Smooth muscle cell of the brain vasculature (primary cell): Measurements from ENCODE around the gene CDK11B.
"Not testable (repeated sequence)": the region's sequence is repeated elsewhere in the genome, so short reads cannot be mapped to it uniquely, and the experiment has no call there.

Source experiments
- DNase-seq: peaks from one replicate; pipeline ENCODE4 v3.0.0-alpha.2; 2012; ENCODE audit warnings: low read depth, low spot score

CDK11B gene

DNA sequence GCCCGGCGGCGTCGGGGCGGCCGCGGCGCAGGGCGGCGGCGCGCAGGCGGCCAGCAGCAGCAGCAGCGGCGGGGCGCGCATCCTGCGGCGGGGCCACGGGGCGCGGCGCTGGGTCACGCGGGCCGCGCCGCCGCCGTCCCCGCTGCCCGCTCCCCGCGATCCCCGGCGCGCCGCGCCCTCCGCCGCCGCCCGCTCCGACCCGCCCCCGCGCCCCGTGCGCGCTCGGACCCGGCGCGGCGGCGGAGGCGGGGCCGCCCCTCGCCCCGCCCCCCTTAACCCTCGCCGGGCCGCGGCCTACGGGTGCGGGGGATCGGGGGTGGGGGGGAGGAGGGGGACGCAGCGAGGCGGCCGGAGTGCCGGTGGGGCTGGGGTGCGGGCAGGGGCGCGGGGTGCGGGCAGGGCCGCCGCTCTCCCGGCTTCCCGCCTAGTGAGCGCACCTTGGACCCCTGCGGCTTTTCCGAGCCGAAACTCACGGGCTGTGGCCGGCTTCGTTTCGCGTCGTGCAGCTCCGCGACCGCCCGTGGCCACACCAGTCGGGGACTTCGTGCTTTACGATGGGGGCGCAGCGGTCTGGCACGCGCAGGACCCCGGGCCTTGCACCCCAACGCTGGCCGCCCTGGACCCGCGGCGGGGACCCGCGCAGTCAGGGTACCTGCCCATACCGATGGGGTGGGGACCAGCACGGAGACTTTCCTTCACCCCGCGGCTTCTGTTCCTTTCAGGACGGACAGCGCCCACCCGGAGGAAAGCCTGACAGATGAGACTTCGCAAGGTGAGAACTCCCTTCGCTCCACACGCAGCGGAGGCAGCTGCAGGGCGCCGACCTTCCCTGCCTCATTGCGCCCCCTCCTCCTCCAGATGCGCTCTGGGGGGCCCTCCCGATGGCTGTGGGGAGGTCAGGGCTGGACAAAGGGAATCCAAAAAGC lies 58.6 kb downstream of the CDK11B start, which contains the start of gene FNDC10:
Gene FNDC10, minus strand, starts transcription at position 201 of the 926 bp plus-strand sequence. Its CDS starts 120 bp downstream, at position 81.
- no peak for DNase-seq

- no peak for DNase-seq
These were observed 59.5 kb downstream of the CDK11B start for GRCh38 chr1:1599030-1599934.

DNA sequence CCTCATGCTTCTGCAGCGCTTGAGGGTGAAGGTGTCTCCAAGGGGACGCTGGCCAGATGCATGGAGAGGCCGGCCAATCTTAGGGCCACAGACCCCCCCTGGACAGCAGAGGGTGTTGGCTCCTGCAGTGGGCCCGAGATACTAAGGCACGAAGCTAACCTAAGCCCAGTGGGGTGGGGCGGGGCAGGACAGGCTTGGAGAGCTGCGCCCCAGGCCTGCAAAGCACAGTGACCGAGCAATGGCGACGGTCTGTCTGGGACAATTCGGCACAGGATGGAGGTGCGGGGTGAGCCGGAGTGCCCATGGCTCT lies 60.1 kb downstream of the CDK11B start:
- DNase-seq, result no peak

GRCh38 chr1:1598051-1598719 lies 60.6 kb downstream of the CDK11B start:
- no peak for DNase-seq

DNA sequence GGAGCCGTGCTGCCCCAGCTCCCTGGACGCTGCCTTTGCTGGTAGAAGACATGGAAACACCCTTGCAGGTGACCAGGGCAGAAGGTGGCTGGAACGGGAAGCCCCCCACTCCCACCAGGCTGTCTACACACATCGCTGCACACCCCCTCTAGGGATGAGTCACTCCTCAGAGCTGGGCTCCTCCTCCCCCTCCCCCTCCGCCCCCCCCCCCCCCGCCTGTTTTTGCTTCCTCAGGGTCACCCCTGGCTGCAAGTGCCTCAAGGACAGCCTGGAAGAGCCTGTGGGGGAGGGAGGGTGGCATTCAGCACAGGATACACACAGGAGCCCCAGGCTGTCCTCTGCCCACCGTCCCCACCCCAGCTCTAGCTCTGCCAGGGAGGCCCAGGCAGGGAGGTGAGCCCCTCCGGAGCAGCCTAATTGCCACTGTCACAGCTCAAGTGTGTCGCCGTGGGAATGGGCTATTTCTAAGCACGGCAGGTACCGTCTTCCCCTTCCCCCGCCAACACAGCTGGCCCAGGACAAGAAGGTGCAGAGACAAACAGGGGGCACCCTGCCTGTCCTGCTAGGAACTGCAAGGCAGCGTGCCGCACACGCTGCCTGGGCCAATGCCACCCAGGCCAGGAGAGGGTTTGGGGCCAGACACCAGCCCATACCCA lies 61.4 kb downstream of the CDK11B start:
- no peak for DNase-seq

DNA sequence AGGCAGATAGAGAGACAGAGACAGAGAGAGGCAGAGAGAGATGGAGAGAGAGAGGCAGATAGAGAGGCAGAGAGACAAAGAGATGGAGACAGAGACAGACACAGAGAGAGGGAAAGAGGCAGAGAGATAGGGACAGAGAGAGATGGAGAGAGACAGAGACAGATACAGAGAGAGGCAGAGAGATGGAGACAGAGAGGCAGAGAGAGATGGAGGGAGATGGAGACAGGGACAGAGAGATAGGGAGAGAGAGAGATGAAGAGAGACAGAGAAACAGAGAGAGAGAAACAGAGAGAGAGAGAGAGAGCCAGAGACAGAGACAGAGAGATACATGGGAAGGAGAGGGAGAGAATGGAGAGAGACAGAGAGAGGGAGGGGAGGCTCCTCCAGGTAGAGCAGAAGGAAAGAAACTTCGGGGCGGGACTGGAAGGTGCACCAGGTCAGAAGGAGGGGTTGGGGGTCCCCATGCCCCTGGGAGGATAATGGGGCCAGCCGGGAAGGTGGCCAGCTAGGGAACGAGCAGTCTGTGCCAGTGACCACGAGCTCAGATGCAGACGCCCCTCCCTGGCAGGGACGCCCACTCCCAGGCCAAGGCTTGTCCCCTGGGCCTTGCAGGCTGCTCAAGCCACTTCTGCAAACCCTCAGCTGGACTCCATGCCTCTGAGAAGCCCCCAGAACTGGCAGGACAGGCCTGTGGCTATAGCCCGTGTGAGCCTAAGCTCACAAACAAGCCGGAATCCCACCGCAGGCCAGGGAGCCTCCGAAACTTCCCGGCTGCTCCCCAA lies 62.1 kb downstream of the CDK11B start:
- DNase-seq, result no peak

DNA sequence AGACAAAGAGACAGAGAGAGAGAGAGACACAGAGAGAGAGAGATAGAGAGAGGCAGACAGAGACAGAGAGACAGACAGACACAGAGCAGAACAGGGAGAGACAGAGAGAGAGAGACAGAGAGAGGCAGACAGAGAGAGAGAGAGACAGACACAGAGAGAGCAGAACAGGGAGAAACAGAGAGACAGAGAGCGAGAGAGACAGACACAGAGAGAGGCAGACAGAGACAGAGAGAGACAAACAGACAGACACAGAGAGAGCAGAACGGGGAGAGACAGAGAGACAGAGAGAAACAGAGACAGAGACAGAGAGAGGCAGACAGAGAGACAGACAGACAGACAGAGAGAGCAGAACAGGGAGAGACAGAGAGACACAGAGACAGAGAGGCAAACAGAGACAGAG lies 63.5 kb downstream of the CDK11B start:
- DNase-seq, result not testable (repeated sequence)

GRCh38 chr1:1594602-1595260 lies 64.1 kb downstream of the CDK11B start:
- no peak for DNase-seq

DNA sequence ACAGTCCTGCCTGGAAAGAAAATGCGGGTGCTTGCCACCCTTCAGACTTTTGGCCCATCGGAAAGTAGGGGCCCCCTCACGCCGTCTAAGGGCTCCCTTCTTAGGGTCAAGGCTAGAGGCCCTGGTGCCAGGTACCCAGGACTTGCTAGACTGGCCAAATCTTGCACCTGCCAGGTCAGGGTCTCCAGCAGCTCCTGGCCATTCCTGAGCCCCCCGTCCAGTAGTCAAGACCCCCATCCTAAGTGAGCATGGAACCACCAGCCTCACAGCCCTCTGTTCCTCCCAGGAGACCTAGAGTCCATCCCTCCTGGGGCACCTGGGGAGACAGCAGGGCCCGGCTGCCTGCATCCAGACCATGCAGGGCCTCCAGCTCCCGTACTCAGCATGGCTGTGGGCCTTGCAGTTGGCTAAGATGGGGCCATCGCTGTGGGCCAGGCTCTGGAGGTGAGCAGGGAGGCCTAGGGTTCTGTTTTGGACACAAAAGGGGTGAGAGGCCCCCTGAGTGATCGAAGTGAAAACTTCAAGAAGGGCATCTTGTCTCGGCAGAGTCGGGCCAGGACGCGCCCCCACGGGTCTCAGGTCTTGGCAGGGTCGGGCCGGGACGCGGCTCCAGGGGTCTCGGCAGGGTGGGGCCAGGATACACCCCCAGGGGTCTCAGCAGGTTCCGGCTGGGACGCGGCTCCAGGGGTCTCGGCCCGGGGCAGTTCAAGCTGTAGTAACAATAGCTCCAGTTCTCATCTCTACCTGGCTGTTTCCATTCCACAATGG lies 64.8 kb downstream of the CDK11B start:
- no peak for DNase-seq

- DNase-seq, result no peak
These were observed 67.4 kb downstream of the CDK11B start for GRCh38 chr1:1591452-1591851.
